SKM-1 treated with dmso at 0.1 percent for 144 hours (cell line): ENCODE data around the gene TRPM3.
A peak's percentile ranks its signal among the peaks of the same experiment; 100 is the strongest.

Experiments used
- DNase-seq: peaks from one replicate; lab custom pipeline; 2025; ENCODE audit not compliant: unreplicated experiment; lab: John Stamatoyannopoulos, UW

Gene TRPM3

DNA sequence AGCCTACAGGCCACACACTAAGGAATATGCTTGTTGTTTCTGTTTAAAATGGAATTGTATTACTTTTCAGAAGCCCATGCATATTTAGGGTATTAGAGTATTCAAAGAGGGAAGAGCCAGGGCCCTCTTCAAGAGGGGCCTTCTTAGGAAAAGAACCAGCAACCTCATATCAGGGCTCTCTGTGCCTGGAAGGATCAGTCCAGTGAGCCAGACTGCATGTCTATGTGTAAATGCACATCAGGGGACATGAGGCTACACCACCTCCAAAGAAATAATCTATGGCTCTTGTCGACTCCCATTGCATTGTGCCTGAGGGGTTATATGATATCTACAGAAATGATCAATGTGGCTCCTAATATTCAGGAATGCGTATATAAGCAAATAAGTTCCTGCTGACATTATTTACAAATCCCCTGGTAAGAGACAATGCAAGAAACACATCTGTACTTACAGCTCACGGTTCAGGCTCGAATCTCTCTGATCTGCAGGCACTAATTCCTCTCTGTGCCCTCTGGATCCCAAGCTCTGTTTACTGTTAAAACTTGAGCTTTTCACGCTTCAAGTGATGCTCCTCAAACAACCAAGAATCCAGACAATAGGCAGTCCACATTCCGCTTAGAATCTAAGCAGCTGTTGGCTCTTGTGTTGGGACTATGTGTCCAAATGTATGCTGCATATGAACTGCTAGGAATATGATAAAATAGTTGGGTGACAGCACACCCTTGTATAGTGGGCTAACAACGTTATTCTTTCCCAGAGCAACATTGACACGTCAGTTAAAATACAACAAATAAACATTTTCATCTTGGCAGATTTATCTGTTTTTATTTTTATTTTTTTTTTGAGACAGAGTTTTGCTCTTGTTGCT is 556.7 kb downstream of the TRPM3 start:
- DNase-seq: no peak

DNA sequence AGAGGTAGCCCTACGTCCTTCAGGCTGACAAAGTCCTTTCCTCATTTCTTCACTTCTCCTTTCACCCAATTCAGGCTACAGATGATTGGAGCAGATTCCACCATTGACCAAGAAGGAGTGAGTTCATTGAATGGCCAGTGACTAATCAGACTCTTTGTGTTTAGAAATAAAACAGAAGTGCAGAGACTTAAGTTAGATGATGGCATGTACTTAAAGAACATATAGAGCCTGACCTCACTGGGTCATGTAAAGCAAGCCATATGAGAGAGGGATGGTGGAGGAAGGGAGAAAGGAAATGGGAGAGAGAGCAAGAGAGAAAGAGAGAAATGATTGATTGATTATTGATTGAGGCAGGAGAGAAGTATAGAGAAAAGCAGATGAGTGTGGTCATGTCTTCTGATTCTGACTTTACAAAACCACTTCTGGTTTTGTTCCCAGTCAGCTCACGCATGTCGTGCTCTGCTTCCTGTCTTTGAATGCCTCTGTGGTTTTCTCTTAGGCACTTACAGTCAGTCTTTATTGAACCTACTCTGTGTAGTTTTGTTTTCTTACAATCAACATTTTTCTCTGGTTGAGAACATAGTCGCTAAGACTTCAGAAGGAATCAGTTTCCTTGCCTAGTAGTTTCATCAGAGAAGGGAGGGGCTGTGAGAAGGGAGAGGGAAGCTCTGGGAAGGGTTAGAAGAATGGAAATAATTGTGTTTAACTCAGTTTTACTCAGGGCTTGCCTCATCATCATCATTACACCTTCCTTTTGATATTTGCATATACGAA is 557.8 kb downstream of the TRPM3 start:
- peak; percentile 69 for DNase-seq

DNA sequence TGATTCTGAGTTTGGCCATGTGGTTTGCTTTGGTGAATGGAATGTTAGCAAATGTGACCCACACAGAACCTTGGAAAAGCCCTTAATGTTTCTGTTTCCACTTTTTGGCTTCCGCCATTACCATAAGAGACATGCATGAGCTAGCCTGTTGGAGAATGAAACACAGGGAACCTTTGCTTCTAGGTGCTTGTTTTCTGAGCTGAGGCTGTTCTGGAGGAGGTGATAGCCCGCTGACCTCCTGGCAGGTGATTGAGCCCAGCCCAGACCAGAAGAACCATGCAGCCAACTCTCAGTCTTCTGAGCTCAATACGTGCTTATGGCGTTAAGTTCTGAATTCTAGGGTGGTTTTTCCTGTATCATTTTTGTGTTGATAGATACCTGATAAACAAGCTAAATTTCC is 558.4 kb downstream of the TRPM3 start:
- DNase-seq: no peak

DNA sequence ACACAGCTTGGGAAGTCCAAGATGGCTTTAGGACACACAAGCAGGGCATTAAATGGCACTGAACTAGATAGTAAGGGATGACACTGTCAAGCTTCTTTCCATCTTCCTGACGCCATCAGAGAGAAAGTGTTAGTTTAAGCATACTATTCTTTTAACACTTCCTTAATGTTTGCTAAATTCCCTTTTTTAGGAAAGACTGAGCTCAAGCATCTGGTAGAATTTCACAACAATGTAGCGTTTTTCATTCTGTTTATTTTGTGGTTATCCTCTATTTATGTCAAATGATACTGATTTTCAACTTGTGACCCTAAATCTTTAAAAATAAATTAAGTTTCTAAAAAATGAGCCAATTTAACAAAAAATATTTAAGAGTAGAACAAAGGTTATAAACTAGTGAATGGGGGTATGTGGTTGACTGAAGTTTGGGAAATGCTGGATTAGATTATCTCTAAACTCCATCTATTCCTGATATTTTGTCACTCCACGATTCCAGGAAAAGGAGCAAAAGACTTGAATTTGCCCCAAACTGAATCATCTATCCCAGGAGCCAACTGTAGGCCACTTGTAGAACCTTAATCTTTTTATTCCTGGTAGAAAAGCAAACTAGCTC is 559.5 kb downstream of the TRPM3 start:
- DNase-seq: no peak

DNA sequence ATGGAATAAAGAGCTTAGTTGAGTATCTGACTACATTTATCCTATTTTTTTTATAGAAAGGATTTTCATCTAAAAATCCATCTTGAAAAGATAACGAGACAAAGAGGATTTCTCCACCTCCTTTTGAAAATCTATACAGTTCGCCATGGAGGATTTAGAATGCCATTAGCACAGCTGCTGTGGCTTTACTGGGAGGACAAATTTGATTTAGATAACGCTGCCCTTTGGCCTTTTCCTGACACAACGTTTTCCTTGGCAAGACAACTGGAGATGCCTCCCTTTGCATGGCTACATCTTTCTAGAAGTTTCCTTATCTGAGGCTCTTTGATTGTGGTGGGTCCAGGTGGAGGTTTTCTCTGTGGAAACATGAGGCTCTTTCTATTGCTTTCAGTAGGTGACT is 560.3 kb downstream of the TRPM3 start:
- no peak for DNase-seq

DNA sequence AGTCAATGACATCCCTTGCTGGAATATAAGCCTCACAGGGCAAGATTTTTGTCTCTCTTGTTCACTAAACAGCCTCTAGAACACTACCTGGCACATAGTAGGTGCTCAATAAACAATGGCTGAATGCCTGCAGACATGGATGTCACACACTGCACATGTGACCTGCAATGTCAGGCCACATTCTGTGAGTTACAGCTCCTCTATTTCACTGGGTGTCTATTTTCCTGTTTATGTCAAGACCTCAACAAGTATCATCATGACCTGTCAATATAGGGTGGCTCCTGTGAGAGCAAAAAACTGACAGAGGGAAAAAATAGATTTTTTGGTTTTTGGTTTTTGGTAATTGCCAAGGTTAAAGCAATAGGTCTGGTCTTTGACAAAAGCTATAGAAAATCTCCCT is 562.3 kb downstream of the TRPM3 start:
- DNase-seq: no peak

DNA sequence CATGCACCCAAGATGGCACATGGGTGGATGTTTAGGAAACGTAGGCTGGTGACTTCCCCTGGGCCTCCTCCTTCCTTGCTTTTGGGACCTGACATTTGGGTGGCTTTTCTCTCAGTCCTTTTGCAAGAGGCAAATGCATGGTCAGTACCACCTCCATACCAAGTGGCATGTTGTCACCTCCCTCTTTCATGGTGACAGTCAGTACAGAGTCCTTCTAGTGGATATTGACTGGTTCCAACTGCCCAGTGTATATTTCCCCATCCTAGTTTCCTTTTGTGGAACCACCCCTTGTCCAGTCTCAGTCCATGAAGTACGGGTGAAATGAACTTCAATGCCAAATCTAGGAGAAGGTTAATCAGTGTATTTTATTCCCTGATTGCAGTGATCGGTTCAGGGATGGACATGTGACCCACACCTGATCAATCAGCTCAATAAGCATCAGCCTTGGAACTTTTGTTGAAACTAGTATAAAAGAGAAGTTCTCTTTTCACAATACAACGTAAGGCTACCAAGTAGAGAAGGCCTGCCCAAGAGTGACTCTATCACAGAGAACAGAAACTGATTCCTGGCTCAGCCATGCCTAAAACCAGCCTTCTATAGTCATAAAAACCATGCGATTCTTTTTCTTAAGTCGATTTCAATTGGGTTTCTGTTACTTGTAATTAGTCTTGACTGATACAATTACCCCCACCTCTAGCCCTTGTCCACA is 563.6 kb downstream of the TRPM3 start:
- DNase-seq: no peak

DNA sequence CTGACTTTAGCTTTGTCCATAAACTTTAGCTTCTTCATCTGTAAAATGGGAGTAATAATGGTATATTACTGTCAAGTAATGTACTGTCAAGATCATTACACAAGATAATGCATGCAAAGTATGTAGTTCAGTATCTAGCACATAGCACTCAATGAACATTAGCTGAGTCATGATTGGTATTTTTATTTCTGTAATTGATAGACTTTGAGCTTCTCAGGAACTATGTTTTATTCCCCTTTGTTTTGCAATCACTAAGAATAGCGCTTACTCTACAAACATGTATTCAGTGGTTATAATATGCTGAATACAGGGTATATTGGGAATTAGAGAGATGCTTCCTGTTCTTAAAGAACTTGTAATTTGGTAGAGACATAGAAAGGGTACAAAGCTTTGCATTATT is 564.6 kb downstream of the TRPM3 start:
- no peak for DNase-seq

DNA sequence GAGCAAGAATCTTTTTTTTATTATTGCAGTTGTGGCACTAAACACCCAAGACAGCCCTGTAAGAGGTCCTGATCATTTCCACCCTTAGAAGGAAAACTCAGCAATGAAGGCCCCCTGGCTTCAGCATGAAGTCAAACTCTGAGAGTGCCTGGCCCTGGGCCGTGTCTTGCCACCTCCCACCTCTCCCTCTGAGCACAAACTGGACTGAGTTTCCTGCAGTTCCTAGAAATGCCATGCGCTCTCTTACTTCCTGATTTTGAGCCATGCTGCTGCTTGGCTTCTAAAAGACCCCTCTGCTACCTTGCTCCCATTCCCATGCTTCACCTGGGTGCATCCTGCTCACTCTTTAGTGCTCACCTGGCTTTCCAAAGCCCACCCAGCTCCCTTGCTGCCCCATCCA is 566.5 kb downstream of the TRPM3 start:
- DNase-seq: no peak

DNA sequence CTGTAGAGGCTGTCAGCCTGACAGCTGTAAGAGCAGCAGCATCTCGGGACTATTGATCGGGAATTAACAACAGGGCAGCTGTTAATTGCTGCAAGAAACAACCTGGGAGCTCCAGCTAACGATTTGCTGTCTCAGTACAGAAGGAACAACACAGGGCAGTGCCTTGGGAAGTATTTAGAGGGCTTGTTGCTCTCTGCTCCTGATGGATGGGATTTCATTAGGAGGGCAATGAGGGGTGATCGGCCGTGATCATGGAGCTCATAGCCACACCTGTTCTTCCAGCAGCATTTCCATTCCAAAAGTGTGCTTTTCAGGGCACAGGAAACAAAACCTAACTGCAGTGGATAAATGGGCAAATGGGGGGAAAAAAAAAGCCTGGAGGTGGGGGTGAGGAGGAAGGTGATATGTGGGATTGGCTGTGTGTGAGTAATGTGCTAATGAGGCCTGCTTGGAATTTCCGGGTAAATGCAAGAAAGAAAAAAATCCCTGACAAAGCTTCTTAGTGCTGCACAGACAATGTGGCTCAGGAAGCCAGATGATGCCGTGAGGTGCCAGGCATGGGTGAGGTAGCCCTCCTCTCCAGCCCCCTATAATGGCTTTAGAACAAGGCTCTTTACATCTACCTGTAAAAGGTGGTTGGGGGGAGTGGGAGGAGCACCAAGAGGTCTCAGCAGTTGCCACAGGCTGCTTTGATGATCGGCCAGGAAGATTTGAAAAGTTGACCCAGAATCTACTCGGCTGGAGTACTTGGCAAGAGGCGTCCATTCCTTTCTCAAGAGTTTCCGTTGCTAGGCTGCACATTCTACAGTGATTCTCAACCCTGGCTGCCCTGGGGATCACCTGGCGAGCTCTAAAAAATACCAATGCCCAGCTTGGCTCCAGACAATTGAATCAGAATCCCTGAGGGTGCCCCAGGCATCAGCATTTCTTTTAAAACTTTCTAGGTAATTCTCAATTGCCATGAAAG is 567.4 kb downstream of the TRPM3 start:
- no peak for DNase-seq

DNA sequence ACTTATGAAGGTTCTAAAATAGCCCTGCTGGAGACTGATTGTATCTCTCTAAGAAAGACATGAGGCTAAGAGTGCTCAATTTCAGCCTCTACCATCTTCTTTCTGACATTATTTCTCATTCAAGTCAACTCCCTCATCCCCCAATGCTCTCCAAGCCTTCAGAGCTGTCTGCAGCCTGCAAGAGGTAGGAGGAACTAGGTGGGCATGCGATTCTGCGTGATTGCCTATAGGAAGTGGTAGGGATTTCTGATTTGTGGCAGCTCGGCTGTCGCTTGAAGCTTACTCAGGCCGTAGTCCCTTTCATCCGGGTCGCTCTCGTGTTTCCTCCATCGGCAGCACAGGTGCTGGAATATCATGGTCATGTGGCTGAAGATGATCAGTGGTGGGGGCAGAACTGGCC is 568.9 kb downstream of the TRPM3 start:
- no peak for DNase-seq

DNA sequence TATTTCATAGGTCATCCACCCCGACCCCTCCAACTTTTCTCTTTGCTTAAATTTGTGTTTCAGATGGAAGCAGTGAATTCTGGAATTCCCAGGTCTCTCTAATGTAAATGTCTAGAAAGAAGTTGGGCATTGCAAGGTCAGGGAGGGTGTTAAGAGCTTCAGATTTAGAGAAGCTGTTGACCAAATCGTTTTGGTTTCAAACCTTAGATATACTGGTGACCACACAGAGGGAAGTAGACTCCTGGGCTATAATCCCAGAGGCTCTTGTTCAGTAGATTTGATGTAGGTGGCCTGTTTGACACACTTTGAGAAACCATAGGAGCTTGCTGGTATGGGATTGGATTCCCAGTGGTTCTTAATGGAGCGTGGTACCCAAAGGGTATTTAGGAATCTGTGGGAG is 569.6 kb downstream of the TRPM3 start:
- peak; percentile 2 for DNase-seq

DNA sequence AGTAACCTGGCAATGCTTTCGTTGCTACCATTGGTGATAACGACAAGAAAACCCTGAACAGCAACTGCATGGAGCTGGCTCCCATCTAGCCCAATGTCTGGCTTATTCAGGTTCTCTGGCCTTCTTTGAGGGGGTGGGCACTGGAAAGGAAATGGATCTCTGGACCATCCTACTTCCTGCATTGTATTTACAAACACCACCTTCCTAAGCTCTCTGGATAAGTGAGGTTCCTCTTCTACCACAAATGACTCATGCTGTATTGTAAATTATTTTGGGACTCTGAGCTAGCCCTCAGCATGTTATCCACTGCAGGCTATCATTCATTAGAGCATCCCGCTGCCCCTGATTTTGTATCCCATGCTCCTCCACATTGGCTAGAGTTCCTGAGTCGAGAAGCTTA is 570.0 kb downstream of the TRPM3 start:
- DNase-seq: no peak

DNA sequence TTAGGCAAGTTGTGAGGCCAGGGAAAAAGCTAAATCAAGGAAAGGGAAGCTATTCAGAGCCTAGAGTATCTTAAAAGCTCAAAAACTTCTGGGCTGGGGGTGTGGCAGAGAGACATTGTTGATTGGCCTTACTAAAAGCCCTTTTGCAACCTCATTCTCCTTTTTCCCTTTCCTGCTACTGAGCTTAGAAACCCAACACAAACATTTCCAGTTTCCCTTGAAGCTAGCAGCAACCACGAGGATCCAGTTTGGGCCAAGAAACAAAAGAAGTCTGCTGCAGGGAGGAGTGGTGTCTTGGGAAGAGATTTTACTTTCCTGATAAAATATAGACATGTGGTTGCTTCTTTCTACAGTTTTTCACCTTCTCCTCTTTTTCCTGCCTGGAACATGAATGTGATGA is 571.5 kb downstream of the TRPM3 start:
- DNase-seq: no peak

DNA sequence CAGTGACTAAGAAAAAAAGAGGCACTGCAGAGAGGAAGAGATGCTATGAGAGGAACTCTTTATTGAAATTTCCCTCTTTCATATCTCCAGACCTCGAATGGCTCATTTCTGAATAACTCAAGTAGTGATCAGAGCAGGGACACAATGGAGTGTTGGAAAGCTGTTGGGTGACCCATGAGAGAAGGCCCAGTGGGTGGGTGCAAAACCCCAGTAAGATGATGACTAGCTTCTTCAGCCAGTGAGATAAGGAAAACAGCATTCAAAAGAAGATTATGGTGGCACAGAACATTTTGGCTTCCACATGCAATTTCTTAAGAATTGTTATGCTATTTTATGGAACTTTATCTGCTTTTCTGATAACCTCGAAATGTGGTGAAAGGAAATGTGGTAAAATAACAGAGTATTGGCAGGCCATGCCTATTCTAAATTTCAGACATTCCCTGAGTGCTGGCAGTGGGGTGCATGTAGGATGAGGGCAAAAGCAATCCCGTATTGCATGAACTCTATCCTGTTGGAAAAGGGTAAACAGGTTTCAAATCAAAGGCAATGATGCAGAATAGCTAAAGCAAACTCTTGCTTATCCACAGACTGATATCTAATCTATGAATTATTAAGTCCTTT is 579.0 kb downstream of the TRPM3 start:
- no peak for DNase-seq

DNA sequence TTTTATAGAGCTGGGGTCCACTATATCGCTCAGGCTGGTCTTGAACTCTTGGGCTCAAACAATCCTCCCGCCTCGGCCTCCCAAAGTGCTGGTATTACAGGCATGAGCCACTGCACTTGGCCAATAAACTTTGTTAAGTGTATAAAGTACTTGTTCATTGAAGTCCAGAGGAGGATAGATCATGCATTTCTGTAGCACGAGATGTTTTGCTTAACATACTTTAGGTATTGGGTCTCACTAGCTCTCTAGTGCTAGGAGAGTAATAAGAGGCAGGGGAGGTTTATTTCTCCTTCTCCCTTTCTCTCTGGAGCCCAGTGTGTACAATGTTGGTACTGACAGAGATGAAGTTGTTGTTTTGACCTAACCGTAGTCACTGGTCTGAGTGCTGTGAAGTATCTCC is 581.4 kb downstream of the TRPM3 start:
- no peak for DNase-seq

DNA sequence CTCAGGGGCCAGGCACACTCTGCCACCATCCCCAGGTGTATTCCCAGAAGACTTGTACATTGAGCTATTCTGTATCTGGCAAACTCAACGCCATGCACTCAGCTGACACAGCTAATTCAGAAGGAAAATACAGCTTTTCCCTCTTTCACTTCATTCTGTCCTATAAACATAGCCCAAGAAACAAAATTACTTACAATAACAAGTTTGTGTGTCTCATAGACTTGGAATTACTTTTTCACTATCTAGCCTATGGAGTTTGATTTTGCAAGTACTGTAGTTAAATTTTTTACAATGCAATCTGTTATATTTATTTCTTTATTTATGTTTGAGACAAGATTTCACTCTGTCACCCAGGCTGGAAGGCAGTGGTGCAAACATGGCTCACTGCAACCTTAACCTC is 581.9 kb downstream of the TRPM3 start:
- no peak for DNase-seq

DNA sequence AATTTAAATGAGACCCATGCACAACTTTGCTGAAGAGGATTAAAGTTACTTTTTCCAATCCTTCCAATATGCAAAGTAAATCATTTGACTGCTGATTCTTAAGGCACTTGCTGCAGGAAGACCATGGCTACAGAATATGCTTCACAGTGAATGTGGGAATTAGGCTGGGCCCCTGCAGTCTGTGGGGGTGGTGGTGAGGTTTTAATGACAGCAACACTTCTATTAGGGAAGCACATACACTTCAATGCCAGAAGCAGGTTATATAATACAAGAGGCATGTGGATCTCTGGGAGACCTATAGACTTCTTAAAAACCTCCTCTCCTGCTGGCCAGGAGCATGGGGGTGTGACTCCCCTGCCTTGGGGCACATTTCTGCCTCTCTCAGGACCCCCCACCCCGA is 582.4 kb downstream of the TRPM3 start:
- no peak for DNase-seq

DNA sequence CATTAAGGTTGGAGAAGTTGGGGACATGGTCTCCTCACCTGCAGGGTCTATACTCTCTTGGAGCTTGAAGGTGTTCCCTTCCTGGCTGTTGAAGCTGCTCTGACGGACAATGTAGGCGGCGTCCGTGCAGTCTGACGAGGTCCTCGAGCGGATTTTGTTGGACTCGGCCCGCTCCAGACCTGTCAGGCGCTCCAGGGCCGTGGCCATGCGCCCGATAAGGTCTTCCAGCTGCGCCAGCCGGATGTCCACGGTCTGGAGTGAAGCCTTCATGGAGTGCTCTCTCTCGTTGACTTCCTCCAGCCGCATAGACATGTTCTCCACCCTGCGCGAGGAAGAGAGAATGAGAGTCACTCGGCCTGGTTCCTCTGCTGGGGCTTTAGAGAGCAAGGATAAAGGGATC is 584.3 kb downstream of the TRPM3 start:
- no peak for DNase-seq
